DOHH2 (cell line): ENCODE results near the gene EVA1C.

Source experiments
- H3F3A ChIP-seq: fragments of 200-600 bp; sonication (generic), shearing (Covaris generic); 2 replicates; pipeline ENCODE4 v1.6.0; 2016; ENCODE audit warnings: antibody characterized with exemption, mild to moderate bottlenecking; ENCODE audit not compliant: control insufficient read depth, insufficient read depth
- H3K27ac ChIP-seq: fragments of 200-600 bp; sonication (generic); 2 replicates; pipeline ENCODE4 v1.5.1; 2014; ENCODE audit warnings: low read depth, mild to moderate bottlenecking, low read length, moderate library complexity
- H3K27me3 ChIP-seq: fragments of 200-600 bp; sonication (generic); 2 replicates; pipeline ENCODE4 v1.6.1; 2014; ENCODE audit warnings: mild to moderate bottlenecking, low read length, mixed read lengths; ENCODE audit not compliant: control insufficient read depth
- H3K36me3 ChIP-seq: fragments of 200-600 bp; sonication (generic); 2 replicates; pipeline ENCODE4 v1.6.1; 2014; ENCODE audit warnings: mild to moderate bottlenecking, low read length, moderate library complexity, mixed read lengths; ENCODE audit not compliant: control insufficient read depth
- H3K4me1 ChIP-seq: fragments of 200-600 bp; sonication (generic); 2 replicates; pipeline ENCODE4 v1.6.1; 2014; ENCODE audit warnings: mild to moderate bottlenecking, low read length, mixed read lengths; ENCODE audit not compliant: control insufficient read depth
- H3K4me2 ChIP-seq: fragments of 200-600 bp; sonication (generic); 2 replicates; pipeline ENCODE4 v1.6.0; 2014; ENCODE audit warnings: mild to moderate bottlenecking, low read length, moderate library complexity
- H3K4me3 ChIP-seq: fragments of 200-600 bp; sonication (generic); 2 replicates; pipeline ENCODE4 v1.5.1; 2014; ENCODE audit warnings: mild to moderate bottlenecking, low read length, mixed read lengths
- H3K79me2 ChIP-seq: fragments of 200-600 bp; sonication (generic); 2 replicates; pipeline ENCODE4 v1.6.1; 2014; ENCODE audit warnings: mild to moderate bottlenecking, low read length, mixed read lengths; ENCODE audit not compliant: control insufficient read depth
- H3K9me2 ChIP-seq: fragments of 200-600 bp; sonication (generic); replicated peaks from 2 replicates; pipeline ENCODE4 v1.6.1; 2014; ENCODE audit warnings: mild to moderate bottlenecking, low read length, mixed read lengths; ENCODE audit not compliant: control insufficient read depth
- H3K9me3 ChIP-seq: fragments of 200-600 bp; sonication (generic); 2 replicates; pipeline ENCODE4 v1.6.1; 2014; ENCODE audit warnings: antibody characterized with exemption, low read length, mixed read lengths; ENCODE audit not compliant: control insufficient read depth, insufficient read depth
- H4K20me1 ChIP-seq: fragments of 200-600 bp; sonication (generic); 2 replicates; pipeline ENCODE4 v1.6.0; 2014; ENCODE audit warnings: low read depth, mild to moderate bottlenecking, antibody characterized with exemption, low read length, moderate library complexity; ENCODE audit not compliant: control insufficient read depth, insufficient read depth
- EZH2phosphoT487 ChIP-seq: fragments of 200-600 bp; sonication (generic); IDR thresholded peaks from 2 replicates; pipeline ENCODE4 v1.6.1; 2017; ENCODE audit warnings: borderline replicate concordance, mild to moderate bottlenecking, antibody characterized with exemption, low read length, moderate library complexity, mixed read lengths
- TF ChIP-seq, protein P1 (sequence below): fragments of 200-600 bp; sonication (generic); IDR thresholded peaks from one replicate; pipeline ENCODE4 v1.5.1; 2014; ENCODE audit warnings: antibody characterized with exemption, mild to moderate bottlenecking, low read depth, low read length; ENCODE audit not compliant: poor library complexity, severe bottlenecking

Gene EVA1C

DNA sequence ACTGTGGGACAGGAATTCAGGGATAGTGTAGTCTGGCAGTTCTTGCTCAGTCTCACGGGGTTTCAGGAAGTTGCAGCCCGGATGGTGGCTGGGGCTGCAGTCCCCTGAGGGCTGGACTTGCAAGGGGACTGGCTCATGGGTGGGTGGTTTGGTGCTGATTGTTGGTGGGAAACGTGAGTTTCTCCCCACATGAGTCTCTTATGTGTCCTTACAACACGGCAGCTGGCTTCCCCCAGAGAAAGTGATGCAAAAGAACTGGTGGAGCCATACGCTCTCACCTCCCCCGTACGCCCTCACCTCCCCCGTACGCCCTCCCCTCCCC is 64.9 kb downstream of the EVA1C start:
- no peaks in the 10 kb centered on the region for H3K4me1 ChIP-seq

DNA sequence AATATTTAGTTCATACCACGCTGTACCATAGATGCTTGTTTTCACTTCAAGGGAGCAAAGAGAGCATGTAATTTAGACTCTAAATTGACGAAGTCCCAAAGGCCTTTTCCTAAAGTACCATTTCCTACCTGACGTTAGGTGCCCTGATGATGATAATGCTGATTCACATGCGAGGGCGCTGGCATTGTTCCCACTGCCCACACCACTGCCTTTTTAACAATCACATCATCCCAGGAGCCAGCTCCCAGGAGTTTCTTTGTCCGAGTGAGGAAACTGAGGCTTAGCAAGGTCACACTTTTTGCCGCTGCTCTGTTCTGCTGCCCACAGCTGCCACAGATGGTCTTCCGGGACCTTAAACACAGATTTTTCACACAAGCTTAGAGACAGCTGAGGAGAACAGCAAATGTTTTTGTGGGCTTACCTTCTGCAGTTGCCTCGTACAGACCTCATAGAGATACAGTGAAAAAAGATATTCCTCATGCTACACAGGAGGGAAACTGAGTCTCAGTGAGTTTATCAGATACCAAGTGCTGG is 69.4 kb downstream of the EVA1C start:
- H3F3A ChIP-seq = no peaks in the 10 kb centered on the region
- H3K9me2 ChIP-seq = no peaks in the 10 kb centered on the region
- TF ChIP-seq, protein P1, sequence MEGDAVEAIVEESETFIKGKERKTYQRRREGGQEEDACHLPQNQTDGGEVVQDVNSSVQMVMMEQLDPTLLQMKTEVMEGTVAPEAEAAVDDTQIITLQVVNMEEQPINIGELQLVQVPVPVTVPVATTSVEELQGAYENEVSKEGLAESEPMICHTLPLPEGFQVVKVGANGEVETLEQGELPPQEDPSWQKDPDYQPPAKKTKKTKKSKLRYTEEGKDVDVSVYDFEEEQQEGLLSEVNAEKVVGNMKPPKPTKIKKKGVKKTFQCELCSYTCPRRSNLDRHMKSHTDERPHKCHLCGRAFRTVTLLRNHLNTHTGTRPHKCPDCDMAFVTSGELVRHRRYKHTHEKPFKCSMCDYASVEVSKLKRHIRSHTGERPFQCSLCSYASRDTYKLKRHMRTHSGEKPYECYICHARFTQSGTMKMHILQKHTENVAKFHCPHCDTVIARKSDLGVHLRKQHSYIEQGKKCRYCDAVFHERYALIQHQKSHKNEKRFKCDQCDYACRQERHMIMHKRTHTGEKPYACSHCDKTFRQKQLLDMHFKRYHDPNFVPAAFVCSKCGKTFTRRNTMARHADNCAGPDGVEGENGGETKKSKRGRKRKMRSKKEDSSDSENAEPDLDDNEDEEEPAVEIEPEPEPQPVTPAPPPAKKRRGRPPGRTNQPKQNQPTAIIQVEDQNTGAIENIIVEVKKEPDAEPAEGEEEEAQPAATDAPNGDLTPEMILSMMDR = no peak
- TF ChIP-seq EZH2phosphoT487 = no peak
- no peaks in the 10 kb centered on the region for H4K20me1 ChIP-seq
- H3K27ac ChIP-seq = no peak overlapping the region
- no peak overlapping the region for H3K4me2 ChIP-seq
- no peaks in the 10 kb centered on the region for H3K9me3 ChIP-seq
- no peaks in the 10 kb centered on the region for H3K4me1 ChIP-seq
- no peaks in the 10 kb centered on the region for H3K27me3 ChIP-seq
- no peaks in the 10 kb centered on the region for H3K36me3 ChIP-seq
- H3K4me3 ChIP-seq = no peak overlapping the region
- H3K79me2 ChIP-seq = no peaks in the 10 kb centered on the region

More for the DNA sequence above, 64.9 kb downstream of the EVA1C start:
- TF ChIP-seq EZH2phosphoT487 = no peak
- TF ChIP-seq, protein P1 = no peak
- Histone ChIP-seq H3K4me3 (no peak overlapping the region), H3K27ac (no peak overlapping the region), H3K27me3 (no peaks in the 10 kb centered on the region), H3K4me2 (no peak overlapping the region), H3F3A (no peaks in the 10 kb centered on the region), H4K20me1 (no peaks in the 10 kb centered on the region), H3K36me3 (no peaks in the 10 kb centered on the region), H3K9me3 (no peaks in the 10 kb centered on the region), H3K9me2 (no peaks in the 10 kb centered on the region), H3K79me2 (no peaks in the 10 kb centered on the region)

DNA sequence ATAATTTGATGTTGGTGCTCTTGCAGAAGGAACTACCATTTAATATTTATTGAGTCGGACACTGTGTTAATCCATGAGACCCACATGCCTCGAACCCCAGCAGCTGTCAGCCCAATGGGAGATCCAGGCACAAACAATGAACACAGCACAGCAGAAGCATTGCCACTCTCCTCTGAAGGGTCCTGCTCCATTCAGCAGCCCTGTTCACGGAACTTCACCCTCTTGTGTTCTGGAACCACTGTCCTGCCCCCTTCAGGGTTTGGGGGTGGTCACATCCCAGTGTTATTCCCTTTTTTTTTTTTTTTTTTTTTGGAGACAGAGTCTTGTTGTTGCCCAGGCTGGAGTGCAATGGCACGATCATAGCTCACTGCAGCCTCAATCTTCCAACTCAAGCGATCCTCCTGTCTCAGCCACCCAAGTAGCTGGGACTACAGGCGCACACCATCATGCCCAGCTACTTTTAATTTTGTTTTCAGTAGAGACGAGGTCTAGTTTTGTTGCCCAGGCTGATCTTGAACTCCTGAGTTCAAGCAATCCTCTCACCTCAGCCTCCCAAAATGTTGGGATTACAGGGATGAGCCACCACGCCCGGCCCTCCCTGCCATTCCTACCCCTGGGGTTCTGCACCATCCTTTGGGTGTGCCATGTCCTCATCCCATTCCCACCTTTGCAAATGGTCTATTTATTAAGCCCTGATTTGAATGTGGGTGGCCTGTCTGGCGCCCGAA is 70.2 kb downstream of the EVA1C start:
- no peaks in the 10 kb centered on the region for H3K4me1 ChIP-seq

More for the DNA sequence above, 70.2 kb downstream of the EVA1C start:
- no peak for TF ChIP-seq EZH2phosphoT487
- TF ChIP-seq, protein P1 = no peak
- no peaks in the 10 kb centered on the region for H4K20me1 ChIP-seq
- no peaks in the 10 kb centered on the region for H3K27me3 ChIP-seq
- H3K36me3 ChIP-seq = no peaks in the 10 kb centered on the region
- H3K4me3 ChIP-seq = no peak overlapping the region
- no peaks in the 10 kb centered on the region for H3K79me2 ChIP-seq
- H3K9me3 ChIP-seq = no peaks in the 10 kb centered on the region
- no peak overlapping the region for H3K27ac ChIP-seq
- H3K9me2 ChIP-seq = no peaks in the 10 kb centered on the region
- no peaks in the 10 kb centered on the region for H3F3A ChIP-seq
- no peak overlapping the region for H3K4me2 ChIP-seq
